HG03439 (cell line): ENCODE results near the gene DNAJC16.
"Not testable (repeated sequence)": the region's sequence is repeated elsewhere in the genome, so short reads cannot be mapped to it uniquely, and the experiment has no call there.

Experiments used
- ATAC-seq: cut with Tn5 transposase; IDR thresholded peaks from one replicate; pipeline ENCODE4 v1.9.1; 2021; ENCODE audit warnings: mild to moderate bottlenecking, moderate library complexity; ENCODE audit not compliant: unreplicated experiment

DNAJC16 gene

GRCh38 chr1:15526490-15527339, at the start of gene DNAJC16:
TSS of gene DNAJC16 (plus strand) at chr1:15526848. CDS start at chr1:15529106, 2,258 bp downstream.
- ATAC-seq: peak; percentile 60

DNA sequence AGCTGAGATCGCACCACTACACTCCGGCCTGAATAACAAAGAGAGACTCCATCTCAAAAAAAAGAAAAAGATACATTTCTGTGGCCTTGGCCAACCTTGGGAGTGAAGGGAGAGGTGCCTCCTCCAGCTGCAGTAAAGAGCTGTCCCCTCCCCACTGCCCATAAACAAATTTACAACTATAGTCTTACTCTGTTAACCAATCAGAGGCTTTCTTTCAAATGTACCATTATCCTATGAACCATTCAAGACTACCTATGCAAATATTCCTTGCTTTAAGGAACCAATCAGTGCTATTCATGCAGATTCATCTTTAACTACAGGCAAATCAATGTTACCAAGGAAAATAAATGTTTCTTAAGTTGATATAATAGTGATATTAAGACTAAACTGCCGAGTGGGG, 49.7 kb upstream of the DNAJC16 start:
- ATAC-seq: no peak

- ATAC-seq: no peak
Measured at GRCh38 chr1:15477646-15478212, 48.9 kb upstream of the DNAJC16 start.

GRCh38 chr1:15479654-15480347, 46.8 kb upstream of the DNAJC16 start:
- ATAC-seq: no peak

DNA sequence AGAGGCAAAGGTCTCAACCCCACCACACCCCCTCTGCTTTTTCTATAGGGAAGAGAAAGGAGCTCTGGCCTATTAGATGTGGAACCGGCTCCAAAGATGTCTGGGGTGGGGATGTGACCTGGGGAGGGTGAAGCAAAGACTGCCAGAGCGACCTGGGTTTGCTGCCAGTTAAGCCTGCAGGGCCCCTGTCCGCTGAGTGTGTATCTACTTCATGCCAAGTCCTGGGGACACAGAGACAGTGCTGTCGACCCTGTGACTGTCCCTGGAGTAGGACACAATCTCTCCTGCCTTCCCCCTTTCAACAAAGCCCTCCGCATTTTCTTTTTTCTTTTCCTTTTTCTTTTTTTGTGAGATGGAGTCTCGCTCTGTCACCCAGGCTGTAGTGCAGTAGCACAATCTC, 44.2 kb upstream of the DNAJC16 start:
- not testable (repeated sequence) for ATAC-seq

DNA sequence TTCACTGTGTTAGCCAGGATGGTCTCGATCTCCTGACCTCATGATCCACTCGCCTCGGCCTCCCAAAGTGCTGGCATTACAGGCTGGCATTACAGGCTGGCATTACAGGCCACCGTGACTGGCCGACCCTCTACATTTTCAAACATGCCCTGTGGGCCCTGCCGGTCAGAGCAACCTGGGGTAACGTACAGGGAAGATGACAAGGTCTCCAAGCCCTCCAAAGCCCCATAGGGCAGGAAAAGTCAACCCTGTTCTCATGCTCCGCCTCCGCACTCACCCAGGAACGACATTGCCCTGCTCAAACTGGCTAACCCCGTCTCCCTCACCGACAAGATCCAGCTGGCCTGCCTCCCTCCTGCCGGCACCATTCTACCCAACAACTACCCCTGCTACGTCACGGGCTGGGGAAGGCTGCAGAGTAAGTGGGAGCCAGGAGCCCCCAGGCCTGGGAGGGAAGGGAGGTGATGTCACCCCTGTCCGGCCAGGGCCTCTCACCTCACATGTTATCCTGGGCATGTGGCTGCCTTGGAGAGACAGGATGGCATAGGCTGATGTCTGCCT, 43.6 kb upstream of the DNAJC16 start:
- not testable (repeated sequence) for ATAC-seq

- no peak for ATAC-seq
Measured at GRCh38 chr1:15483971-15484370, 42.7 kb upstream of the DNAJC16 start.

DNA sequence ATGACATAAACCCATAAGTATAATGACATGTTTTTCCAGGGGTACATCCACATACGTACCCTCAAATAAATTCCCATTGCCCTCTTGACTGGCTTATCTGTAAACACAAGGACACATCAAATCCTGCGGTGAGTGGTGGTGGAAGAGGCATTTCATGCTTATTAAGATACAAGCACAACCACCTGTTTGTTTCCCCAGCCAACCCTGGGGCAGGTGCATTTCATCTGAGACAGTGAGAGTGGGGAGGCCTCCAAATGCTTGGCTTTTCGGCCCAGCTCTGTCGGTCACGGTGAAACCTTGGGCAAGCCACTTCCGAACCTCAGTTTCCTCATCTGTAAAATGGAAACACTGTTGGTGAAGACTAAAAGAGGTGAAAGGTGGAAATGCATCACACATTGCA, 42.2 kb upstream of the DNAJC16 start:
- not testable (repeated sequence) for ATAC-seq

DNA sequence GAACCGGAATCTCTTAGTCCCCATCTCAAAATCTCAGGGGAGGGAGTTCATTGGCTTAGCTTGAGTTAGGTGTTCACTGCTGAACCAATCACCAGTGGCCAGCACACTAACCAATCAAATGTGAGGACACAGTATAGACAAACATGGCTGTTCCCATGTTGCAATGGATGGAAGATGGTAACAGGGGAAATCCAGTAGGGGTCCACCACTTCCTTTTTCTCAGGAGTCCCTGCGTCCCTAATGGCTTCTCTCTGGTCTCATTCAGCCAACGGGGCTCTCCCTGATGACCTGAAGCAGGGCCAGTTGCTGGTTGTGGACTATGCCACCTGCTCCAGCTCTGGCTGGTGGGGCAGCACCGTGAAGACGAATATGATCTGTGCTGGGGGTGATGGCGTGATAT, 41.0 kb upstream of the DNAJC16 start:
- no peak for ATAC-seq

DNA sequence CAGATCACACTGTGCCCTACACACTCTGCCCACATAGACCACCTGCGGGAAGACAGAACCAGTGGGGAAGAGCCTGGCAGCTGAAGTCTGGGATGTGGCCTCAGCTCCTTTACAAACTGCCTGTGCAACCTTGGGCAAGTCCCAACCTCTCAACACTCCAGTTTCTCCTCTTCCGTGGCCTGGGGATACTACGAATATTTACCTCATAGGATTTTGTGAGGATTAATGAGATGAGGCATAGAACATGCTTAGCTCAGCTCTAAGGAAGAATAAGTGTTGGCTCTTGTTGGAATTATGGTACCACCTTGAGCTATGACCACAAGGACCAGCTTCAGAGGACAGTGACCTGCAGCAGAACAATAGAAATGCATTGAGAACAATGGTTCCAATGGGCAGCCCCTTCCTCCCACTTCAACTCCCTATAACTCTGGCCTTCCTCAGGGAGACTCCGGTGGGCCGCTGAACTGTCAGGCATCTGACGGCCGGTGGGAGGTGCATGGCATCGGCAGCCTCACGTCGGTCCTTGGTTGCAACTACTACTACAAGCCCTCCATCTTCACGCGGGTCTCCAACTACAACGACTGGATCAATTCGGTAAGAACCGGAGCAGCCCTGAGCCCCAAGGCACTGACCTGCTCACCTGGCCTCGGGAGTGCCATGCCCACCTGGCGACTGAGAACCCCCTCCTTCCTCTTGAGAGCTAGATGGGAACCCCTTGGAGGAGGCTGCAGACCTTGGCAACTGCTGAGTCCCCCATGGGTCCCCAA, 39.6 kb upstream of the DNAJC16 start:
- not testable (repeated sequence) for ATAC-seq

DNA sequence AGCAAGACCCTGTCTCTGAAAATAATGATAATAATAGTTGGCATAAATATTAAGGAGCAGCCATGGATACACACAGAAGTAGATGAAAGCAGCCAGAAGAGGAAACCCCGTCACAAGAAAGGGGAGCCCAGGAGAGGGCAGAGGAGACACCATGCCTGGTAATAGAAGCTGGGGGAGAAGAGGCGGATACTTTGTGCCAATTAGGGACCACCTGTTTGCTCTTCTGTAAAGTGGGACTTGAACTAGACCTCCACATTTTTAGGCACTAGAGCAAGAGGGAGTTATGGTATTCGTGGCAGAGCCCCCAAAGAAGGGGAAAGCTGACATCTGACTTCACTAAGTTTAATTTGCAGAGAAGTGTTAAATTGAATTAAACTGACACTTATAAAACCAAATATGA, 38.3 kb upstream of the DNAJC16 start:
- ATAC-seq: no peak

GRCh38 chr1:15489052-15489736, 37.5 kb upstream of the DNAJC16 start:
- no peak for ATAC-seq

DNA sequence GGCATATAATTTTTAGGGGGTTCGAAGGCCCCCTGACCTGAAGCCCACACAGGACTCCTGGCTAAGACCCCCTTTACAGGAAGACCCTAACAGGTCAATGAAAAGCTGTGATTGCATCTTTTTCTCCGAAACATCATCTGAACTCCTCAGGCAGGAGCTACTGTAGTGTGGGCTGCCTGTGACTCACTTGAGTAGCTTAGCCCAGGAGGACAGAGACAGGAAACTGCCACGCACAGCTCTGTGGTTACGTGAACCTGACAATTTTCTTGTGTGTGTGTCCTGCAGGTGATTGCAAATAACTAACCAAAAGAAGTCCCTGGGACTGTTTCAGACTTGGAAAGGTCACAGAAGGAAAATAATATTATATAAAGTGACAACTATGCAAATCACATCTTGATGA, 35.6 kb upstream of the DNAJC16 start:
- ATAC-seq: not testable (repeated sequence)

DNA sequence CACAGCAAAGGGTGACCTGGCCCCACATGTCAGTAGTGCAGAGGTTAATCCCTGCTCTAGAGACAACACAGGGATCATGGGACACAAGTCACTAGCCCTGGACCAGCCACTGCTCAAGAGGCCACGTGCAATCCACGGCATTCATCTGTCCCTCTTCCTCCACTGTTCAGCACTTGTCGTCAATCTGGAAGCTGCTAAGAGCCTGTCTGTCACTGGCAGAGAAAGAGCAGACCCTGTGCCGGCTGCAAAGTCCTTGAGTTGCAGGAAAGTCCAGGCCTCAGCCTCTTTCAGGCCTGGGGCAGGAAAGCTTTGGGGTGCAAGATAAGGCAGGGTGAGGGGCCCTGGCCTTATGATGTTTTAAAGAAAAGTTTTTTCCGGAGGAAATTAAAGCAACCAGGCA, 34.1 kb upstream of the DNAJC16 start:
- ATAC-seq: no peak

GRCh38 chr1:15493869-15494390, 32.7 kb upstream of the DNAJC16 start:
- no peak for ATAC-seq

GRCh38 chr1:15500184-15501178, 26.2 kb upstream of the DNAJC16 start:
- ATAC-seq: no peak

GRCh38 chr1:15501208-15502032, 25.2 kb upstream of the DNAJC16 start:
- no peak for ATAC-seq

- ATAC-seq: no peak
Measured at GRCh38 chr1:15504436-15504835, 22.2 kb upstream of the DNAJC16 start.
